Smooth muscle cell (in vitro differentiated cells): ENCODE results near the gene KCTD2. TPM values are rescaled to one million over a fixed set of nuclear protein-coding genes. Genes with fewer than 3 reads are reported as not detected.

ENCODE experiments used
- DNase-seq: peaks from one replicate; lab custom pipeline; 2025; ENCODE audit not compliant: unreplicated experiment; lab: John Stamatoyannopoulos, UW
- H2AFZ ChIP-seq: fragments of 200-600 bp; sonication (generic); 2 replicates; pipeline ENCODE4 v1.6.0; 2016; ENCODE audit warnings: antibody characterized with exemption, low read depth, mild to moderate bottlenecking
- H3F3A ChIP-seq: fragments of 200-600 bp; sonication (generic); 2 replicates; pipeline ENCODE4 v1.6.0; 2017; ENCODE audit warnings: antibody characterized with exemption, low read depth
- H3K27ac ChIP-seq: fragments of 200-600 bp; sonication (generic); 2 replicates; pipeline ENCODE4 v1.5.1; 2016; ENCODE audit warnings: low read depth, mild to moderate bottlenecking
- H3K27me3 ChIP-seq: fragments of 200-600 bp; sonication (generic); 2 replicates; pipeline ENCODE4 v1.6.1; 2016; ENCODE audit warnings: low read depth, mild to moderate bottlenecking
- H3K36me3 ChIP-seq: fragments of 200-600 bp; sonication (generic); 2 replicates; pipeline ENCODE4 v1.5.1; 2016; ENCODE audit warnings: low read depth
- H3K4me1 ChIP-seq: fragments of 200-600 bp; sonication (generic); 2 replicates; pipeline ENCODE4 v1.5.1; 2016; ENCODE audit warnings: low read depth
- H3K4me2 ChIP-seq: fragments of 200-600 bp; sonication (generic); 2 replicates; pipeline ENCODE4 v1.6.0; 2016; ENCODE audit warnings: mild to moderate bottlenecking
- H3K4me3 ChIP-seq: fragments of 200-600 bp; sonication (generic); 2 replicates; pipeline ENCODE4 v1.5.1; 2016; ENCODE audit warnings: mild to moderate bottlenecking
- H3K79me2 ChIP-seq: fragments of 200-600 bp; sonication (generic); 2 replicates; pipeline ENCODE4 v1.6.0; 2016; ENCODE audit warnings: low read depth, mild to moderate bottlenecking
- H3K9ac ChIP-seq: fragments of 200-600 bp; sonication (generic); 2 replicates; pipeline ENCODE4 v1.6.0; 2016; ENCODE audit warnings: low read depth
- H3K9me3 ChIP-seq: fragments of 200-600 bp; sonication (generic); replicated peaks from 2 replicates; pipeline ENCODE4 v1.5.1; 2016; ENCODE audit warnings: low read depth
- H4K20me1 ChIP-seq: fragments of 200-600 bp; sonication (generic); 2 replicates; pipeline ENCODE4 v1.6.0; 2016; ENCODE audit warnings: low read depth
- WGBS: methylation state at CpG from one replicate; pipeline ENCODE4 v1.1.7; 2016; ENCODE audit warnings: low lambda C conversion rate; 5-methylcytosine and 5-hydroxymethylcytosine counted together
- polyA plus RNA-seq: library from polyadenylated mRNA; unstranded; fragments of >200 nt; fragmentation: Nextera tagmentation; extraction: Ambion mirVana; gene quantifications from 2 replicates; pipeline ENCODE4 v1.2.1, GENCODE V29; 2016
- total RNA-seq: library from RNA; depleted of rRNA; stranded (reverse); fragments of >200 nt; gene quantifications from 2 replicates; pipeline ENCODE4 v1.2.3, GENCODE V29; 2014
- TF ChIP-seq, protein P1 (sequence below): fragments of 200-600 bp; sonication (generic); IDR thresholded peaks from 2 replicates; pipeline ENCODE4 v1.5.1; 2017; ENCODE audit warnings: borderline replicate concordance, mild to moderate bottlenecking, antibody characterized with exemption; ENCODE audit not compliant: insufficient read depth, poor library complexity, severe bottlenecking

The KCTD2 gene
- total and polyA plus RNA-seq, 2 experiments from 2014 or later, result 12.7 to 27.3 TPM

DNA sequence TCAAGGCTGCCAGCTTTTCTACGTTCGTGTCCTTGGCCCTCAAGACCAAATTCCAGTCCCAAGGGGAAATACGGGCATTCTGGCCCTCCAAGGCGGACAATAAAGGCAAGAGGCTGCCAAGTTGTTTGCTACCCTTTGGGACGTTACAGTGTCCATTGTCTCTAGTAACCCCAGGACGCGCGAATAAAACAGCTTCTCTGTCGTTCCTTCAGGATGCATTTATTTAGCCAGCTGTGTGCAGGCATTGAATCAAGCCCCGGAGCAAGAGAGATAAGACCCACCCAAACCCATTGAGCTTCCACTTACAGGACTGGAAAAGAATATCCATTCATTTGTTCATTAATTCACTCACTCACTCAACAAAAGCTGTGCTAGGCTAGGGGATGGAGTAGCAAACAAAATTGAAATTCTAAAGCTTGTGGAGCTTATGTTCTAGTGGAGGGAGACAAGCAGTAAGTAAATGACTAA lies 33.9 kb upstream of the KCTD2 start:
- WGBS, result 2% methylated on average over 10 of the region's 10 CpGs
- Histone ChIP-seq H3K4me1 (peaks cover 16% of the 10 kb centered on the region), H3K79me2 (peaks cover 12% of the 10 kb centered on the region), H4K20me1 (no peaks in the 10 kb centered on the region), H3K4me3 (peak overlapping the region; percentile 71), H3K4me2 (peak overlapping the region; percentile 91), H3F3A (peaks cover 24% of the 10 kb centered on the region), H3K9me3 (no peaks in the 10 kb centered on the region), H3K36me3 (no peaks in the 10 kb centered on the region), H3K27ac (peak overlapping the region; percentile 74), H3K9ac (peak overlapping the region; percentile 76), H3K27me3 (no peaks in the 10 kb centered on the region), H2AFZ (peak overlapping the region; percentile 80)
- TF ChIP-seq, protein P1, sequence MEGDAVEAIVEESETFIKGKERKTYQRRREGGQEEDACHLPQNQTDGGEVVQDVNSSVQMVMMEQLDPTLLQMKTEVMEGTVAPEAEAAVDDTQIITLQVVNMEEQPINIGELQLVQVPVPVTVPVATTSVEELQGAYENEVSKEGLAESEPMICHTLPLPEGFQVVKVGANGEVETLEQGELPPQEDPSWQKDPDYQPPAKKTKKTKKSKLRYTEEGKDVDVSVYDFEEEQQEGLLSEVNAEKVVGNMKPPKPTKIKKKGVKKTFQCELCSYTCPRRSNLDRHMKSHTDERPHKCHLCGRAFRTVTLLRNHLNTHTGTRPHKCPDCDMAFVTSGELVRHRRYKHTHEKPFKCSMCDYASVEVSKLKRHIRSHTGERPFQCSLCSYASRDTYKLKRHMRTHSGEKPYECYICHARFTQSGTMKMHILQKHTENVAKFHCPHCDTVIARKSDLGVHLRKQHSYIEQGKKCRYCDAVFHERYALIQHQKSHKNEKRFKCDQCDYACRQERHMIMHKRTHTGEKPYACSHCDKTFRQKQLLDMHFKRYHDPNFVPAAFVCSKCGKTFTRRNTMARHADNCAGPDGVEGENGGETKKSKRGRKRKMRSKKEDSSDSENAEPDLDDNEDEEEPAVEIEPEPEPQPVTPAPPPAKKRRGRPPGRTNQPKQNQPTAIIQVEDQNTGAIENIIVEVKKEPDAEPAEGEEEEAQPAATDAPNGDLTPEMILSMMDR, result no peak
- no peak for DNase-seq

DNA sequence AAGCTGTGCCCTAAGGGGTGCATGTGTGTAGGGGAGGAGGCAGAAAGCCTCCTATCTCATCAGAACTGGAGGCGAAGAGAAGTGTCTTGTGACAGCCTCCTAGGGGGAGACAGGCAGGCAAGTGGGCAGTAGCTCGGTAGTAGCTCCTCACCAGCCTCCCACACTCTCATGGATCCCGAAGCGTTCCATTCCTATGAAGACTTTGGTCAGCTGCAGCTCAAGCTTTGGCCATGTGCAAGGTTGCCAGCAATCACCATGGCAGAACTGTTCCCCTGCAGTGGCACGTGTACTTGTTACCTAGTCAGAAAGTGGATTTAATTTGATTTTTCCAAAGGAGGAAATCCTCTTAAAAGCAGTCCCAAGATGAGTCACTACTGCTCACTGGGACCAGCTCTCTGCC lies 27.9 kb upstream of the KCTD2 start:
- no peaks in the 10 kb centered on the region for H3K27me3 ChIP-seq
- H3K4me1 ChIP-seq, result no peaks in the 10 kb centered on the region
- H3K36me3 ChIP-seq, result peaks cover 3% of the 10 kb centered on the region
- H3K4me2 ChIP-seq, result no peak overlapping the region
- H3K9me3 ChIP-seq, result no peaks in the 10 kb centered on the region
- H4K20me1 ChIP-seq, result no peaks in the 10 kb centered on the region
- no peak for DNase-seq
- TF ChIP-seq, protein P1, result no peak
- no peak overlapping the region for H3K9ac ChIP-seq
- H3K27ac ChIP-seq, result no peak overlapping the region
- no peak overlapping the region for H3K4me3 ChIP-seq
- H3K79me2 ChIP-seq, result peaks cover 6% of the 10 kb centered on the region
- WGBS, result 92% methylated on average over 5 of the region's 5 CpGs
- H3F3A ChIP-seq, result no peaks in the 10 kb centered on the region
- no peak overlapping the region for H2AFZ ChIP-seq

DNA sequence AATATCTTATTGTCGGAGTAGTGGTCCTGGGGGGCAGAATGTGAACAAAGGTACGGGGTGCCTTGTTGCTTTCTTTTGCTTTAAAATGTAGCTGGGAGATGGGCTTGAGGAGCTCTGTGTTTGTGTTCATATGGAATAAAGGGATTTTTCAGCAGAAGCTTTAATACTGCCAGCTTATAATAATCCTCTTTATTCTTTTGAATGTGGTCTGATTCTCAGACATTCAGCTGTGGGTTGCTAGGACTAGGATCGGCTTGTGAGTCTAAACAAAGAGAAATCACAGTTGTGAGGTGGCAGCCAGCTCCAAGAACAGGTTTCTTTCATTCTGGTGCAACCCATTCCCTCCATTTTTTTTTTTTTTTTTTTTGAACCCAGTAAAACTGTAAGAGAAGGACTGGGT lies 27.3 kb upstream of the KCTD2 start:
- WGBS, result 90% methylated on average over 3 of the region's 3 CpGs
- H4K20me1 ChIP-seq, result no peaks in the 10 kb centered on the region
- no peaks in the 10 kb centered on the region for H3K4me1 ChIP-seq
- H3K4me2 ChIP-seq, result no peak overlapping the region
- no peaks in the 10 kb centered on the region for H3K27me3 ChIP-seq
- H3K9me3 ChIP-seq, result no peaks in the 10 kb centered on the region
- TF ChIP-seq, protein P1, result no peak
- no peak for DNase-seq
- H3K9ac ChIP-seq, result no peak overlapping the region
- H3K79me2 ChIP-seq, result peaks cover 2% of the 10 kb centered on the region
- H3F3A ChIP-seq, result no peaks in the 10 kb centered on the region
- H3K27ac ChIP-seq, result no peak overlapping the region
- H3K36me3 ChIP-seq, result peaks cover 3% of the 10 kb centered on the region
- no peak overlapping the region for H2AFZ ChIP-seq
- no peak overlapping the region for H3K4me3 ChIP-seq
